K562 (cell line): ENCODE measurements around the gene C1orf122.

ENCODE experiments used
- CTCF ChIP-seq, 3 experiments: IDR thresholded peaks in 2 of 3; conservative IDR thresholded peaks in 1 of 3; 2 replicates each; pipeline ENCODE4 v1.5.1; 2011 to 2012; ENCODE audit warnings: low read length in 3 of 3, mild to moderate bottlenecking in 3 of 3, control low read depth in 2 of 3, improper control_type of control experiment in 1 of 3, inconsistent platforms in 1 of 3, low read depth in 1 of 3, mixed read lengths in 1 of 3, moderate library complexity in 1 of 3; ENCODE audit not compliant: insufficient read depth in 2 of 3
- FOXA1 ChIP-seq: fragments of 450-650 bp; IDR thresholded peaks from 2 replicates; pipeline ENCODE4 v1.6.1; 2016; ENCODE audit warnings: mild to moderate bottlenecking, borderline replicate concordance
- JUND ChIP-seq, 2 experiments: IDR thresholded peaks; 2 replicates in 1 of 2; 3 replicates in 1 of 2; pipeline ENCODE4 v1.6.1; 2011; ENCODE audit warnings: borderline replicate concordance in 2 of 2, low read depth in 2 of 2, low read length in 2 of 2, improper control_type of control experiment in 1 of 2, missing biosample characterization in 1 of 2, missing genetic modification characterization in 1 of 2, missing genetic modification reagents in 1 of 2
- KLF1 ChIP-seq: fragments of 450-650 bp; IDR thresholded peaks from 2 replicates; pipeline ENCODE4 v1.6.1; 2016; ENCODE audit warnings: missing genetic modification characterization, missing compliant biosample characterization
- PKNOX1 ChIP-seq: fragments of 450-650 bp; IDR thresholded peaks from 2 replicates; pipeline ENCODE4 v1.6.1; 2016
- ZNF696 ChIP-seq: fragments of 250-450 bp; sonication (Bioruptor Pico); conservative IDR thresholded peaks from 2 replicates; pipeline ENCODE4 v1.4.0; 2020; ENCODE audit warnings: mild to moderate bottlenecking, moderate library complexity

- TF ChIP-seq ZNF696 (no peak), JUND (IDR thresholded peaks at IDR 0.05; ENCODE audit: borderline replicate concordance, low read depth, low read length) (no peak), JUND (tag; IDR thresholded peaks at IDR 0.05; ENCODE audit: borderline replicate concordance, low read depth, low read length) (no peak), PKNOX1 (no peak), FOXA1 (no peak), KLF1 (tag) (no peak), CTCF (IDR thresholded peaks at IDR 0.05 in 2 of 3, conservative IDR thresholded peaks at IDR 0.05 in 1 of 3; ENCODE audit: insufficient read depth in 2 of 3, low read depth in 1 of 3, low read length in 3 of 3) (no peak)
Measured at GRCh38 chr1:37850352-37850955, 42.9 kb downstream of the C1orf122 start.
